Right lobe of liver (tissue), 6 donors: Measurements from ENCODE around the gene DOCK10. TPM values are rescaled to one million over a fixed set of nuclear protein-coding genes. Genes with fewer than 3 reads are reported as not detected.

Source experiments
- ATAC-seq, 4 donors: fragments of 200-7000 bp; cut with Tn5 transposase; one replicate each; pipeline ENCODE4 v1.9.1; 2020; ENCODE audit warnings: mild to moderate bottlenecking in 4 of 4, moderate library complexity in 4 of 4
- DNase-seq, 3 donors: peaks; one replicate each; pipeline ENCODE4 v3.0.0-alpha.2; 2020
- H3K27ac ChIP-seq, 3 donors: fragments of 200-600 bp; one replicate each; pipeline ENCODE4 v1.8.0; 2022
- H3K27me3 ChIP-seq, 2 donors: fragments of 200-600 bp; one replicate each; pipeline ENCODE4 v1.8.0; 2022
- H3K36me3 ChIP-seq, 4 donors: fragments of 200-600 bp; sonication (generic) in 1 of 4; one replicate each; pipeline versions ENCODE4 v1.5.1 to v1.8.0; 2017 to 2022; ENCODE audit warnings: control low read depth in 1 of 4
- H3K4me1 ChIP-seq, 4 donors: fragments of 200-600 bp; sonication (generic) in 1 of 4; one replicate each; pipeline versions ENCODE4 v1.5.1 to v1.8.0; 2017 to 2022; ENCODE audit warnings: control low read depth in 1 of 4
- H3K4me3 ChIP-seq, 3 donors: fragments of 200-600 bp; one replicate each; pipeline ENCODE4 v1.8.0; 2022
- H3K9me3 ChIP-seq, 4 donors: fragments of 200-600 bp; sonication (generic) in 1 of 4; one replicate each; pipeline versions ENCODE4 v1.5.1 to v1.8.0; 2017 to 2022; ENCODE audit warnings: control low read depth in 1 of 4
- CTCF ChIP-seq, 4 donors: fragments of 200-600 bp in 3 of 4; fragments of 450-650 bp in 1 of 4; IDR thresholded peaks; one replicate each; pipeline versions ENCODE4 v1.5.1 to v1.8.0; 2016 to 2022; ENCODE audit warnings: antibody characterized with exemption in 4 of 4, mild to moderate bottlenecking in 2 of 4
- POLR2A ChIP-seq: fragments of 450-650 bp; IDR thresholded peaks from one replicate; pipeline ENCODE4 v1.6.1; 2017; ENCODE audit warnings: antibody characterized with exemption, mild to moderate bottlenecking
- WGBS: methylation state at CpG from one replicate; pipeline ENCODE4 v1.1.6; 2018; ENCODE audit warnings: low coverage, low lambda C conversion rate; ENCODE audit not compliant: insufficient coverage; ENCODE audit errors: missing lambda C conversion rate; 5-methylcytosine and 5-hydroxymethylcytosine counted together
- intact Hi-C, 2 donors: fragments of 100-400 bp; cut with DNase I; formaldehyde crosslinking; loops; one replicate each; pipeline versions ENCODE4 v1.11.2 to v1.14.1; 2022
- total RNA-seq, 6 experiments: library from RNA; depleted of rRNA in 2 of 6; stranded (reverse); fragments of >200 nt in 2 of 6; fragmentation: NEBNext Ultra II Directional in 3 of 6; extraction: Animal tissue kit (Norgen Biotek cat#: 25700) in 3 of 6; gene quantifications; one replicate each; pipeline versions ENCODE4 v1.1.0 to v1.2.4, GENCODE V29; 2016 to 2023
- donor health status: DM: no; HTN: yes; CAD: no.
- donor health status: DM: no; HTN: no; CAD: no.
- donor health status: DM: no; HTN: no; CAD: no.
- donor health status: DM: no; HTN: yes; CAD: no.
- donor health status: DM: no; HTN: yes; CAD: no.

The DOCK10 gene
- total RNA-seq, 6 experiments from 2014 or later: 5.1 to 10.2 (median 7.1) TPM

DNA sequence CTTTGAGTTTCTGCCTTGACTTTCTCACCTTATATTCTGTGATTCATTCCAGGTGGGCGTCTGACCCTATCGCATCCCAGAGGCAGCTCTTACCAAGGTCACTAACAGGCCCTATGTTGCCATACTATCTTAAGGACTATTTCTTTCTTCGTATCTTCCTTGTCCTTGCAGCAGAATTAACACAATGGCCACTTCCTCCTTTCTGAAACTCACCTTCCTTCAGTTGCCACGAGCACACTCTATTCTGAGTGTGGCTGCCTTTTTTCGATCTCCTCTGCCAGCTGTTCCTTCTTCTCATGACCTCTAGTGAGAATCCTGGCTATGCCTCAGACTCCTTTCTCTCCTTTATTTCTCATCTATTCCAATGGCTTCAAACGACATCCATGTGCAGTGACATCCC, 165.7 kb downstream of the DOCK10 start:
- DNase-seq (no peak), ATAC-seq (no peak)
- intact Hi-C loops: no loop called here
- no peaks in the 10 kb centered on the region for H3K9me3 ChIP-seq
- 67% methylated on average over 6 of the region's 6 CpGs for WGBS
- no peaks in the 10 kb centered on the region for H3K27me3 ChIP-seq
- no peak overlapping the region for H3K27ac ChIP-seq
- TF ChIP-seq POLR2A: no peak
- TF ChIP-seq CTCF (IDR thresholded peaks at IDR 0.05): no peak
- H3K4me3 ChIP-seq: no peak overlapping the region
- no peaks in the 10 kb centered on the region for H3K4me1 ChIP-seq
- H3K36me3 ChIP-seq: no peaks in the 10 kb centered on the region

DNA sequence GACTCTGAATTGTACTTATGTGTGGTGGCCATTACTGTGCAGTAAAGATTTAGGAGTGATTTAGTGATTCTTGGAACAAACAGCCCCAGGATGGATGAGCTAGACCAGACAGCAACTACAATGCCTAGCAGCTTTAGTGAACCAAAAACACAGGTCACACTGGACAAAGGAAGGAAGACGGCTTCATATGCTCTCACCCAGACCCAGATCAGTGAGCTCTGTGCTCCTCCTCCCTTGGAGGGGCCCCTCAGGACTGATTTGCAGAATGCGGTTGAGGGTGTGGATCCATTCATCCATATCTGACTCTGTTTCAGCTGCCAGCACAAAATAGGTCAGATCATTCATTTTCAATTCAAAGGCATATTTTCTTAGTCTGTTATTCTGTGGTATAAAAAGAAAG, 166.4 kb downstream of the DOCK10 start:
- WGBS: 89% methylated on average over 1 of the region's 2 CpGs
- no peaks in the 10 kb centered on the region for H3K9me3 ChIP-seq
- H3K27ac ChIP-seq: no peak overlapping the region
- H3K4me1 ChIP-seq: no peaks in the 10 kb centered on the region
- intact Hi-C loops: no loop called here
- DNase-seq: no peak
- H3K4me3 ChIP-seq: no peak overlapping the region
- H3K27me3 ChIP-seq: no peaks in the 10 kb centered on the region
- TF ChIP-seq CTCF (IDR thresholded peaks at IDR 0.05) (no peak), POLR2A (no peak)
- ATAC-seq: no peak
- no peaks in the 10 kb centered on the region for H3K36me3 ChIP-seq

- no peak overlapping the region for H3K27ac ChIP-seq
- no peaks in the 10 kb centered on the region for H3K4me1 ChIP-seq
- ATAC-seq: no peak
- DNase-seq: no peak
- no peak overlapping the region for H3K4me3 ChIP-seq
- WGBS: 83% methylated on average over 1 of the region's 1 CpG
- H3K9me3 ChIP-seq: no peaks in the 10 kb centered on the region
- H3K36me3 ChIP-seq: no peaks in the 10 kb centered on the region
- no peaks in the 10 kb centered on the region for H3K27me3 ChIP-seq
- intact Hi-C loops: no loop called here
- TF ChIP-seq POLR2A (no peak), CTCF (IDR thresholded peaks at IDR 0.05) (no peak)
These were observed 167.1 kb downstream of the DOCK10 start for GRCh38 chr2:224875153-224875552.

GRCh38 chr2:224871813-224872212, 170.5 kb downstream of the DOCK10 start:
- intact Hi-C loops: no loop called here
- no peaks in the 10 kb centered on the region for H3K27me3 ChIP-seq

More at GRCh38 chr2:224871813-224872212, 170.5 kb downstream of the DOCK10 start:
- DNase-seq (no peak), ATAC-seq (peak in 1 of 4 donors; percentile 47)
- Histone ChIP-seq H3K27ac (no peak overlapping the region), H3K9me3 (no peaks in the 10 kb centered on the region), H3K4me3 (no peak overlapping the region), H3K36me3 (no peaks in the 10 kb centered on the region), H3K4me1 (no peaks in the 10 kb centered on the region)
- WGBS: 29% methylated on average over 1 of the region's 1 CpG
- TF ChIP-seq POLR2A (no peak), CTCF (IDR thresholded peaks at IDR 0.05) (no peak)
